ENCODE results near the gene PKP4.
"Not testable (repeated sequence)": the region's sequence is repeated elsewhere in the genome, so short reads cannot be mapped to it uniquely, and the experiment has no call there.

Gene PKP4

DNA sequence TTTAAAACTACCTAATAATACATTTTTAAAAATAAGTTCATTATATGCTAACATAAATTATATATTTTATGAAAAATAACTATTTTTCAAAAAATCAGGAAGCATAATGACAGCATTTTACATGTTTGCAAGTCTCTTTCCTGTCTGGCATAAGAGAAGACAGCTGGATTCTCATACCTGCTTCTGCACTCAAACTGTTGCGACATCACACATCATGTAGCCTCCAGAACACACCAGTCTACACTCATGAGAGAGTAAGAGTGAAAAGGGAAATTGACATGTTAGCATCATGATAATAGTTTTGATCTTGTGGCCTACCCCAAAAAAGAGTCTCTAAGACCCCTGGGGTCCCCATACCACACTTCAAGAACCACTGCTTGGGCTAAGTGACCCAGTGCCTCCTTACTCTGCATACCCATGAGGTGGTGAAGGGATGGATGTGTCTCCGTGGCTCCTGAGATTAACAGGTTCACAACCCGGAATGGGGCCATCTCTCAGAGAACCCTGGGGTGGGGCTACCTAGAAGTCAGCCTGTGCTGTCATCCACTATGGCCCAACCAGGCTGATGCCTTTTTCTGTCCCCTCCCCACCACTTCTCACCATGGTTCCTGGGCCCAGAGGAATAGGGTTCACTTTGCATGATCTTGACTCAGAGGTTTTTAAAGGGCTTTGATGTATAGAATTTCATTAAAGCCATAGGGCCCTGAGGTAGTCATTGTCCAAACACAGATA is 235.8 kb downstream of the PKP4 start:
- in situ Hi-C loops (cut with MboI; ENCODE audit: low sequenced_read_pairs): no loop called here
- no peaks in the 10 kb centered on the region for H3K4me1 ChIP-seq
- no peak for DNase-seq (ENCODE audit: low spot score in 2 of 2)

DNA sequence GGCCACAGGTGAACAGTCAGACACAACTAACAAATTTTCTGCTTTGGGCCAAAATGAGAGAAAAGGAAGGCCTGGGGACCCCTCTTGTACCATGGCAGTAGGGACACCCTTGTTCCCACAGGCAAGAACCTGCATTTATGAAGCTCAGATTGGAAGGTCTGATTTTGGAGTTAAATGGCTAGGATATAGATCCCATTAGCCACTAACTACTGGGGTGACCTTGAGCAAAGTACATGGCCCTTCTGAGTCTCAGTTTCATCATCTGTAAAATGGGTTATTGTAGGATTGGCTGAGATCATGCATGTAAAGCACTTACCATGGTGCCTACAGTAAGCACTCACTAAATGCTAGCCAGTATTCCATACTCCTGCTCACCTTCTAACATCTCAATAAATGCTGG is 236.7 kb downstream of the PKP4 start:
- in situ Hi-C loops (cut with MboI; ENCODE audit: low sequenced_read_pairs): no loop called here
- Histone ChIP-seq H3K9me3 (no peaks in the 10 kb centered on the region), H3K4me3 (no peak overlapping the region), H3K36me3 (replicated peaks) (no peaks in the 10 kb centered on the region), H3K27me3 (ENCODE audit: low read depth) (no peaks in the 10 kb centered on the region), H3K4me1 (no peaks in the 10 kb centered on the region)
- DNase-seq (ENCODE audit: low spot score in 2 of 2): no peak

More for the DNA sequence above, 235.8 kb downstream of the PKP4 start:
- H3K36me3 ChIP-seq (replicated peaks): no peaks in the 10 kb centered on the region
- H3K4me3 ChIP-seq: no peak overlapping the region
- H3K9me3 ChIP-seq: no peaks in the 10 kb centered on the region
- H3K27me3 ChIP-seq (ENCODE audit: low read depth): no peaks in the 10 kb centered on the region

DNA sequence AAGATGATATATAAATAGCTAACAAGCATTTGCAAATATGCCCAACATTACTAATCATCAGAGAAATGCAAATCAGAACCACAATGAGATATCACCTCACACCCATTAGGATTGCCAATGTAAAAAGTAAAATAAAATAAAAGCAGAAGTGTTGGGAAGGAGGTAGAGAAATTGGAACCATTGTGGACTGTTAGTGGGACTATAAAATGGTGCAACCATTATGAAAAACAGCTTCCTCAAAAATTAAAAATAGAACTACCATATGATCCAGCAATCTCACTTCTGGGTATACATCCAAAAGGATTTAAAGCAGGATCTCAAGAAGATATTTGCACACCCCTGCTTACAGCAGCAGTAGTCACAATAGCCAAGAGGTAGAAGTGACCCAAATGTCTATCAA is 238.6 kb downstream of the PKP4 start:
- Histone ChIP-seq H3K27me3 (ENCODE audit: low read depth) (no peaks in the 10 kb centered on the region), H3K4me3 (no peak overlapping the region), H3K9me3 (no peaks in the 10 kb centered on the region), H3K36me3 (replicated peaks) (no peaks in the 10 kb centered on the region), H3K4me1 (no peaks in the 10 kb centered on the region)
- DNase-seq (ENCODE audit: low spot score in 2 of 2): no peak
- in situ Hi-C loops (cut with MboI; ENCODE audit: low sequenced_read_pairs): no loop called here

DNA sequence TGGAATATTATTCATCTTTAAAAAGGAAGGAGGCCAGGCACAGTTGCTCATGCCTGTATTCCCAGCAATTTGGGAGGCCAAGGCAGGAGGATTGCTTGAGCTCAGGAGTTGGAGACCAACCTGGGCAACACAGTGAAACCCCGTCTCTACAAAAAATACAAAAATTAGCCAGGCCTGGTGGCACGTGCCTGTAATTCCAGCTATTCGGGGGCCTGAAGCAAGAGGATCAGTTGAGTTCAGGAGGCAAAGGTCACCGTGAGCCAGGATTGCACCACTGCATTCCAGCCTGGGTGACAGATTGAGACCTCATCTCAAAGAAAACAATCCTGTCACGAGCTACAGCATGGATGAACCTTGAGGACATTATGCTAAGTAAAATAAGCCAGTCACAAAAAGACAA is 239.0 kb downstream of the PKP4 start:
- H3K9me3 ChIP-seq; in situ Hi-C loops (cut with MboI; ENCODE audit: low sequenced_read_pairs); H3K36me3 ChIP-seq (replicated peaks); H3K4me1 ChIP-seq; DNase-seq (ENCODE audit: low spot score in 2 of 2); H3K27me3 ChIP-seq (ENCODE audit: low read depth); H3K4me3 ChIP-seq: not testable (repeated sequence)

DNA sequence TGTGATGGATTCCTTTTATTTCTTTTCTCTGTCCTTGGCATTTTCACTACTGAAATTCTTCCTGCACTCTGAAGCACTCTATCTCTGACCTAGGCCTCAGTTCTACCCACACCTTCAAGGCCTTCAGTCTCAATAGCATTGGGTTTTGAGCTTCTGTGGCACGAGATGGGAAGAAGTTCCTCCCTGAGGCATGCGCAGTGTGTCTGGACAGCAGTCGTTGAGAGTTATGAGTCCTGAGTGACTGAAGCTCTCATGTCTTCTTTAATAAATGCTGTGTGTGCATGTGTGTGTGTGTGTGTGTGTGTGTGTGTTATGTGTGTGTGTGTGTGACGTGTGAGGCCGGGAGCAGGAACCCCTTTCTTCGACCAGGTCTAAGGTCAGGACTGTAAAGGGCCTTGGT is 242.6 kb downstream of the PKP4 start:
- Histone ChIP-seq H3K36me3 (replicated peaks) (no peaks in the 10 kb centered on the region), H3K4me1 (no peaks in the 10 kb centered on the region), H3K9me3 (no peaks in the 10 kb centered on the region), H3K27me3 (ENCODE audit: low read depth) (no peaks in the 10 kb centered on the region), H3K4me3 (no peak overlapping the region)
- in situ Hi-C loops (cut with MboI; ENCODE audit: low sequenced_read_pairs): no loop called here
- no peak for DNase-seq (ENCODE audit: low spot score in 2 of 2)

DNA sequence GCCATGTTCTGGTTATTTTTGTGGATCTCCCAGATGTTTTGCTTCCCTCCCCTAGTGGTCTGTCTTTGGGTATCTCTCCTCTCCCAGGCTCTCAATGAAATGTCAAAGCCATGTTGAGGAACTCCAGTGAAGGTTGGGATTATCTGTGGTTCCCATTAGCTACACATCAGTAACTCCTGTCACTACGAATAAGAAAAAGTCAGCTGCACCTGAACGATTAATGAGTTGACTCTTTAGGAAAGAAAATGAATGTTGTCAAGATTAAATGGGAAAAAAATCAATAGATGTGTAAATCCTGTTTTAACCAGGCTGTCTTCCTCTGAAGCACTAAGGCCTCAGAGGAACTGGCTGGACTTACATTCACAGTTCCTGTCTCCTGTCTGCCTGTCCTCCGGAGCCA is 244.3 kb downstream of the PKP4 start:
- in situ Hi-C loops (cut with MboI; ENCODE audit: low sequenced_read_pairs): no loop called here

DNA sequence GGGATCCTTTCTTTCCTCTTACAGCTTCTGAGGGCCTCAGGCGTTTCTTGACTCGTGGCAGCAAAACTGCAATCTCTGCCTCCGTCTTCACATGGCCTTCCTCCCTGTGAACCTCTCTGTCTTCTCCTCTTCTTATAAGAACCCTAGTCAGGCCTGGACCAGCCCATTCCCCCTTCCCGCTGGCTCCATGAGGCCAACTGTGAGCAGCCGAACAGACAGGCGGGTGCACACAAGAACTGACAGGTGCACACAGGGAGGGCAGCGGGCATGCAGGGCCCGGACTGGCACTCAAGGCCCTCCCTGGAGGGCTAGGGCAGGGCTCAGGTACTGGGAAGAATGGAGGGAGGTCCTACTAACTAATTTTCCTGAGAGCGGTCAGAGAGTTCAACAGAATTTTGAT is 246.0 kb downstream of the PKP4 start:
- no peak overlapping the region for H3K4me3 ChIP-seq
- no peaks in the 10 kb centered on the region for H3K36me3 ChIP-seq (replicated peaks)
- DNase-seq (ENCODE audit: low spot score in 2 of 2): no peak
- H3K9me3 ChIP-seq: no peaks in the 10 kb centered on the region
- H3K27me3 ChIP-seq (ENCODE audit: low read depth): no peaks in the 10 kb centered on the region
- no peaks in the 10 kb centered on the region for H3K4me1 ChIP-seq
- in situ Hi-C loops (cut with MboI; ENCODE audit: low sequenced_read_pairs): no loop called here

More for the DNA sequence above, 244.3 kb downstream of the PKP4 start:
- Histone ChIP-seq H3K4me1 (no peaks in the 10 kb centered on the region), H3K27me3 (ENCODE audit: low read depth) (no peaks in the 10 kb centered on the region), H3K9me3 (no peaks in the 10 kb centered on the region), H3K4me3 (no peak overlapping the region), H3K36me3 (replicated peaks) (no peaks in the 10 kb centered on the region)
- DNase-seq (ENCODE audit: low spot score in 2 of 2): no peak

DNA sequence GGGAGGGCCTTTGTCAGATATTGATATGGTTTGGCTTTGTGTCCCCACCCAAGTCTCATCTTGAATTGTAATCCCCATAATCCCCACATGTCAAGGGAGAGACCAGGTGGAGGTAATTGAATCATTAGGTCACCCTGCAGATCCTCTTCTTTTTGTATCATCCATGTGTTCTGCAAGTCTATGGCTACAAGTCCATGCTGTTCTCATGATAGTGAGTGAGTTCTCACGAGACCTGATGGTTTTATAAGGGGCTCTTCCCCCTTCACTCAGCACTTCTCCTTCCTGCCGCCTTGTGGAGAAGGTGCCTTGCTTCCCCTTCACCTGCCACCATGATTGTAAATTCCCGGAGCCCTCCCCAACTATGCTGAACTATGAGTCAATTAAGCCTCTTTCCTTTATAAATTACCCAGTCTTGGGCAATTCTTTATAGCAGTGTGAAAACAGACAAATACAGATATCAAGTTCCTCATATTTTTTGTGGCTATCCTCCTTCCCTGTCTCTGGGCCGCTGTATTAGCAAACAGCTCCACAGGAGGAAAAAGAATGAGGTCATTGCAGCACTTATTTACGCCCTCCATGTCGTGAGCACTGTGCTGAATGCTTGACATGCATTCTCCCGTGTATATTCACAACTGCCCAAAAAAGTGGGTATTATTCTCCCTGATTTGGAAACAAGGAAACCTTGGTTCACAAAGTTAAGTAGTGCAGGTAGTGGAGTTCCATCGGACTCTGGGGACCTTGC is 248.1 kb downstream of the PKP4 start:
- H3K4me3 ChIP-seq; in situ Hi-C loops (cut with MboI; ENCODE audit: low sequenced_read_pairs); DNase-seq (ENCODE audit: low spot score in 2 of 2); H3K4me1 ChIP-seq; H3K27me3 ChIP-seq (ENCODE audit: low read depth); H3K36me3 ChIP-seq (replicated peaks); H3K9me3 ChIP-seq: not testable (repeated sequence)

DNA sequence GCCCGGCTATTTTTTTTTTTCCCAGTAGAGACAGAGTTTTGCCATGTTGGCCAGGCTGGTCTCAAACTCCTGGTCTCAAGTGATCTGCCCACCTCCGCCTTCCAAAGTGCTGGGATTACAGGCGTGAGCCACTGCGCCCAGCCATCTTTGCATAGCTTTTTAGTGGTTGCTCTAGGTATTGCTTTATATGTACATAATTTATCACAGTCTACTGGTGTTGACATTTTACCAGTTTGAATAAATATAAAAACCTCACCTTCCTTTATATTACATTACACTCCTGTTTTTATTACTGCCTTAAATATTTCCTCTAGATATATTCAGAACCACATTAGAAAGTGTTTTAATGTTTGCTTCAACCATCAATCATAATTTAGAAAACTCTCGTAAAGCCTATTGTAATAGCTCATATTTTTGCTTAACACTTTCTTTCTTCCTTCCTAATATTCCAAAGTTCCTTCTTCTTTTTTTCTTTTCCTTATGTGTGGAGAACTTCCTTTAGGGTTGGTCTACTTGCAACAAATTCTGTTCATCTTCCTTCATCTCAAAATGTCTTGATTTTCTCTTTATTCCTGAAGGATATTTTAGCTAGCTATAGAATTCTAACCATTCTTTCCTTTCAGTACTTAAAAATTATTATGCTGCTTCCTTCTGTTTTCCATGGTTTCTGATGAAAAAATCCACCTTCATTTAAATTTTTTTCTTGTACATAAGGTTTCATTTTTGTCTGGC is 256.2 kb downstream of the PKP4 start:
- Histone ChIP-seq H3K9me3 (0 out of 2 replicates have a peak, but pooled peaks cover 5% of the 10 kb centered on the region), H3K27me3 (ENCODE audit: low read depth) (no peaks in the 10 kb centered on the region; the same call in 1 of the 2 replicates), H3K4me3 (no peak overlapping the region), H3K4me1 (no peaks in the 10 kb centered on the region), H3K36me3 (replicated peaks) (no peaks in the 10 kb centered on the region)
- in situ Hi-C loops (cut with MboI; ENCODE audit: low sequenced_read_pairs): no loop called here
- no peak for DNase-seq (ENCODE audit: low spot score in 2 of 2)

DNA sequence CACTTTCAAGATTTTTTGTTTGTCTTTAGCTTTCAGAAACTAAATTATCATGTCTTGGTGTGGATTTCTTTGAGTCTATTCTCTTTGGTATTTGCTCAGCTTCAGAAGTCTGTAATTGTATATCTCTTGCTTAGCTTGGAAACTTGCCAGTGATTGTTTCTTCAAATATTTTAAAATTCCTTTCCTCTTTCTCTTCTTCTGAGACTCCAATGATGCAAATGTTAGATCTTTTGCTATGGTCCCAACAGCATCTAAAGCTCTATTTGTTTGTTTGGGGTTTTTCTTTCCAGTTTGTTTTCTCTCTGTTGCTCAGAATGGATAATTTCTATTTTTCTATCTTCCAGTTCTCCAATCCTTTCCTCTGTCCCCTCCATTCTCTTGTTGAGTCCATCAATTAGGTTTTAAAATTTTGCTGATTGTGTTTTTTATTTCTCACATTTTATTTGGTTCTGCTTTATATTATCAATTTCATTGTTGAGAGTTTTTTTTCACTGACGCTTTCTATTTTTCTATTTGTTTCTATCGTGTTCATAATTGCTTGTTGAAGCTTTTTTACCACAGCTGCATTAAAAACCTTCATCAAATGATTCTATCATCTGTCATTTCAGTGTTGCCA is 256.9 kb downstream of the PKP4 start:
- Histone ChIP-seq H3K4me1 (no peaks in the 10 kb centered on the region), H3K9me3 (0 out of 2 replicates have a peak, but pooled peaks cover 5% of the 10 kb centered on the region), H3K4me3 (no peak overlapping the region), H3K36me3 (replicated peaks) (no peaks in the 10 kb centered on the region), H3K27me3 (ENCODE audit: low read depth) (no peaks in the 10 kb centered on the region)
- DNase-seq (ENCODE audit: low spot score in 2 of 2): no peak
- in situ Hi-C loops (cut with MboI; ENCODE audit: low sequenced_read_pairs): no loop called here

DNA sequence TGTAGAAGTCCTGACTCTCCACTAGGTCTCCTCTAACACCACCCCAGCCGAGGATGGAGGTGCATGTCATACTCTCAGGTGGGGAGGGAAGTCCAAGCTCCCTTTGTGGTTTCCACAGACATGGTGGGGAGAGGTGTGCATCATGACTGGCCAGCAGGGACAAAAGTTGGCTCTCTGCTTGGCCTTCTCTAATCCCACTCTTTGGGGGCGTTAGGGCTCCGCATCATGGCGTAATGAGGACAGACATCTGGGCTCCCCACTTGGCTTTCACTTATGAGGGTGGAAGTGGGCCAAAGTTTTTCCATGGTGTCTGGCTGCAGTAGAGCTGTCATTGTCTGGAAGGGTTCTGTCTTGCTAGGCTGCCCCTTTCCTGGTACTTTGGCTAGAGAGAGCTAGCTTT is 257.7 kb downstream of the PKP4 start:
- Histone ChIP-seq H3K27me3 (ENCODE audit: low read depth) (no peaks in the 10 kb centered on the region), H3K4me1 (no peaks in the 10 kb centered on the region), H3K9me3 (0 out of 2 replicates have a peak, but pooled peaks cover 5% of the 10 kb centered on the region), H3K36me3 (replicated peaks) (no peaks in the 10 kb centered on the region), H3K4me3 (no peak overlapping the region)
- in situ Hi-C loops (cut with MboI; ENCODE audit: low sequenced_read_pairs): no loop called here
- DNase-seq (ENCODE audit: low spot score in 2 of 2): no peak

DNA sequence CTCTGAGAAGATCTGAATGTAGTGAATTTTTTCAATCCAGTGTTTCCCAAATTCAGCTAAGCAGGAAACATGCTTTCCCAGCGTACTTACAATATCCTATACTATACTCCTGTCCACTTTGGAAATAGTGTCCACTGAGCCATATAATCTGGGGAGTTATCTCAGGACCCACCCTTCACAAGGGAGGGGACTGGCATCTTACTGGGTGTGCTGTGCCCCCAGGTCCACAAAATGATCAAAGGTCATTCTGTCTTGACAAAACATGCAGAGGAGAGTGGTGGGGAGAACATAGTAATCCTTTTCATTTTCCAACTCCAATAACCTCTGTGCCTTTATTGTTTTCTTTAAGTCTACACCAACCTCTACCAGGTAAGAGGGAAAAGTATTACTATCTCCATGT is 258.6 kb downstream of the PKP4 start:
- Histone ChIP-seq H3K9me3 (0 out of 2 replicates have a peak, but pooled peaks cover 5% of the 10 kb centered on the region), H3K36me3 (replicated peaks) (no peaks in the 10 kb centered on the region), H3K4me3 (no peak overlapping the region), H3K27me3 (ENCODE audit: low read depth) (no peaks in the 10 kb centered on the region), H3K4me1 (no peaks in the 10 kb centered on the region)
- DNase-seq (ENCODE audit: low spot score in 2 of 2): no peak
- in situ Hi-C loops (cut with MboI; ENCODE audit: low sequenced_read_pairs): no loop called here

DNA sequence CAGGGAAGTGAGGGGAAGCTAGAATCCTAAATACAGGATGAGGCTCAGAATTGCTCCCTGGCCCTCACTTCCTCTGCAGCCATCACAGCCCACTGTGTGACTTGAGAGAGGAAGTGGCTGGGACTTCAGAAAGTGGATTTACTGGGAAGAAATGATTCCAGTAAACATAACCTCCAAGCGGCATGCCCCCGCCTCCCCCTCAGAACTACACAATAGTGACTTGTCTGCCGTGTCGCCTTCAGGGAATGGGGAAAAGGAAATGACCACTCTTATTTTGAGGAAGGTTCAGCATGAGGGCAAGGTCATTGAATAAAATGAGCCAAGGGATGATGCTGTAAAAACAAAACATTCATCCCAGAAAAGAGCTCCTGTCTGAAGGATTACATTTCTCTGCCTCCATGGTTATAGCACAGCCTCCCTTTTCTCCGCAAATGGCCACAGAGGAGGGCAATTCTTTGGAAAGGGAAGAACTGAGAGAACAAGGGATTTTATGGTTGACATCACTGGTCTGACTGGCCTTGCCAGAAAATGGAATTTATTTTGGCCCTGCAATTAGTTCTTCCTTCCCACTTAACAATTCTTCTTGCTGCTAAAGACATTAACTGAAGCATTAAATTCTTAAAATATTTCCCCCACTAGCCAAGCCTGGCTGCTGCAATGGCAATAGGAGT is 259.5 kb downstream of the PKP4 start:
- in situ Hi-C loops (cut with MboI; ENCODE audit: low sequenced_read_pairs): no loop called here

More for the DNA sequence above, 259.5 kb downstream of the PKP4 start:
- Histone ChIP-seq H3K4me3 (no peak overlapping the region), H3K4me1 (no peaks in the 10 kb centered on the region), H3K27me3 (ENCODE audit: low read depth) (no peaks in the 10 kb centered on the region), H3K36me3 (replicated peaks) (no peaks in the 10 kb centered on the region), H3K9me3 (0 out of 2 replicates have a peak, but pooled peaks cover 5% of the 10 kb centered on the region)
- no peak for DNase-seq (ENCODE audit: low spot score in 2 of 2)
